GM12878 (cell line): Measurements from ENCODE around the gene FAM193A. TPM values are rescaled to one million over a fixed set of nuclear protein-coding genes. Genes with fewer than 3 reads are reported as not detected.

Experiments used
- EED ChIP-seq: sonication (generic); IDR thresholded peaks from 2 replicates; pipeline ENCODE4 v1.6.1; 2016; ENCODE audit warnings: antibody characterized with exemption, low read depth
- EGR1 ChIP-seq, 2 experiments: IDR thresholded peaks; 1 replicate in 1 of 2; 2 replicates in 1 of 2; pipeline ENCODE4 v1.6.1; 2011 to 2012; ENCODE audit warnings: low read depth in 2 of 2, low read length in 2 of 2, borderline replicate concordance in 1 of 2, mild to moderate bottlenecking in 1 of 2, moderate library complexity in 1 of 2
- EP300 ChIP-seq, 2 experiments: fragments of 150-350 bp in 1 of 2; IDR thresholded peaks; 2 replicates each; pipeline ENCODE4 v1.6.1; 2011 to 2012; ENCODE audit warnings: low read depth in 2 of 2, low read length in 2 of 2, borderline replicate concordance in 1 of 2, improper control_type of control experiment in 1 of 2, inconsistent platforms in 1 of 2; ENCODE audit not compliant: control insufficient read depth in 1 of 2
- ESRRA ChIP-seq: IDR thresholded peaks from 2 replicates; pipeline ENCODE4 v1.6.1; 2012; ENCODE audit warnings: mild to moderate bottlenecking, low read length, improper control_type of control experiment
- HCFC1 ChIP-seq: fragments of 150-350 bp; IDR thresholded peaks from 2 replicates; pipeline ENCODE4 v1.6.1; 2014; ENCODE audit warnings: low read length
- HDGF ChIP-seq: fragments of 450-650 bp; IDR thresholded peaks from 2 replicates; pipeline ENCODE4 v1.6.1; 2016; ENCODE audit warnings: antibody characterized with exemption
- IRF4 ChIP-seq: IDR thresholded peaks from 2 replicates; pipeline ENCODE4 v1.6.1; 2011; ENCODE audit warnings: low read depth, low read length
- KAT2A ChIP-seq: conservative IDR thresholded peaks from 2 replicates; pipeline ENCODE4 v1.6.1; 2011; ENCODE audit warnings: low read depth, low read length; ENCODE audit not compliant: control insufficient read depth
- MYB ChIP-seq: fragments of 150-350 bp; IDR thresholded peaks from 2 replicates; pipeline ENCODE4 v1.6.1; 2014; ENCODE audit warnings: mild to moderate bottlenecking, low read depth, low read length, borderline replicate concordance
- NRF1 ChIP-seq: conservative IDR thresholded peaks from 2 replicates; pipeline ENCODE4 v1.6.1; 2011; ENCODE audit warnings: mild to moderate bottlenecking, low read depth, low read length, improper control_type of control experiment
- PAX5 ChIP-seq: IDR thresholded peaks from 2 replicates; pipeline ENCODE4 v1.6.1; 2011; ENCODE audit warnings: low read depth, low read length, borderline replicate concordance
- RCOR1 ChIP-seq: conservative IDR thresholded peaks from 2 replicates; pipeline ENCODE4 v1.6.1; 2012; ENCODE audit warnings: low read depth, low read length, improper control_type of control experiment
- SIN3A ChIP-seq: IDR thresholded peaks from 2 replicates; pipeline ENCODE4 v1.6.1; 2012; ENCODE audit warnings: low read depth, low read length, improper control_type of control experiment
- SMAD1 ChIP-seq: fragments of 450-650 bp; IDR thresholded peaks from 2 replicates; pipeline ENCODE4 v1.6.1; 2018; ENCODE audit warnings: mild to moderate bottlenecking, low read depth; ENCODE audit not compliant: partially characterized antibody
- SMAD5 ChIP-seq: IDR thresholded peaks from 2 replicates; pipeline ENCODE4 v1.6.1; 2016; ENCODE audit warnings: antibody characterized with exemption, low read depth
- SRF ChIP-seq, 2 experiments: IDR thresholded peaks; 2 replicates each; pipeline ENCODE4 v1.6.1; 2011; ENCODE audit warnings: low read depth in 2 of 2, low read length in 2 of 2, mild to moderate bottlenecking in 1 of 2, moderate library complexity in 1 of 2
- SUPT20H ChIP-seq: IDR thresholded peaks from 2 replicates; pipeline ENCODE4 v1.6.1; 2011; ENCODE audit warnings: low read depth, mild to moderate bottlenecking, low read length, moderate library complexity, borderline replicate concordance; ENCODE audit not compliant: control insufficient read depth
- TBL1XR1 ChIP-seq: IDR thresholded peaks from 2 replicates; pipeline ENCODE4 v1.6.1; 2012; ENCODE audit warnings: low read depth, low read length, improper control_type of control experiment
- WRNIP1 ChIP-seq: IDR thresholded peaks from 2 replicates; pipeline ENCODE4 v1.6.1; 2011; ENCODE audit warnings: low read depth, low read length, improper control_type of control experiment, borderline replicate concordance
- polyA plus RNA-seq, 11 experiments: library from polyadenylated mRNA; depleted of rRNA in 4 of 11; unstranded in 6 of 11; stranded (reverse) in 5 of 11; fragments of >200 nt; fragmentation: Nextera tagmentation in 4 of 11; fragmentation: Illumina TruSeq in 1 of 11; extraction: Ambion mirVana in 4 of 11; extraction: Trizol in 1 of 11; gene quantifications; 1 replicate in 1 of 11; 2 replicates in 10 of 11; pipeline versions ENCODE4 v1.2.1 to v1.2.3, GENCODE V29; 2011 to 2016; ENCODE audit warnings: inconsistent platforms in 2 of 11, missing spikeins in 2 of 11, low read depth in 1 of 11
- total RNA-seq, 4 experiments: library from RNA; depleted of rRNA in 3 of 4; stranded (reverse); fragments of >200 nt in 3 of 4; fragmentation: Illumina TruSeq in 1 of 4; extraction: Trizol in 1 of 4; gene quantifications; 2 replicates each; pipeline versions ENCODE4 v1.2.1 to v1.2.3, GENCODE V29; 2013 to 2021
- TF ChIP-seq, protein P1 (sequence below): fragments of 450-650 bp; IDR thresholded peaks from 2 replicates; pipeline ENCODE4 v1.6.1; 2017; ENCODE audit warnings: mild to moderate bottlenecking, low read depth, inconsistent platforms; ENCODE audit not compliant: poor library complexity, severe bottlenecking
- TF ChIP-seq, protein P2 (sequence below): IDR thresholded peaks from 2 replicates; pipeline ENCODE4 v1.6.1; 2012; ENCODE audit warnings: low read depth, low read length, improper control_type of control experiment
- TF ChIP-seq, protein P3 (sequence below): fragments of 450-650 bp; IDR thresholded peaks from 2 replicates; pipeline ENCODE4 v1.6.1; 2017; ENCODE audit warnings: low read depth, mild to moderate bottlenecking, moderate library complexity
- TF ChIP-seq, protein P4 (sequence below): IDR thresholded peaks from 2 replicates; pipeline ENCODE4 v1.6.1; 2012; ENCODE audit warnings: low read length, inconsistent platforms
- TF ChIP-seq, protein P5 (sequence below): fragments of 450-650 bp; IDR thresholded peaks from 2 replicates; pipeline ENCODE4 v1.6.1; 2017; ENCODE audit warnings: borderline replicate concordance

The FAM193A gene
- total and polyA plus RNA-seq, 10 of the 15 experiments (the other 5 are each of a cell fraction or from before 2014, with no cell fraction given): 0.52 to 23.3 (median 7.4) TPM

DNA sequence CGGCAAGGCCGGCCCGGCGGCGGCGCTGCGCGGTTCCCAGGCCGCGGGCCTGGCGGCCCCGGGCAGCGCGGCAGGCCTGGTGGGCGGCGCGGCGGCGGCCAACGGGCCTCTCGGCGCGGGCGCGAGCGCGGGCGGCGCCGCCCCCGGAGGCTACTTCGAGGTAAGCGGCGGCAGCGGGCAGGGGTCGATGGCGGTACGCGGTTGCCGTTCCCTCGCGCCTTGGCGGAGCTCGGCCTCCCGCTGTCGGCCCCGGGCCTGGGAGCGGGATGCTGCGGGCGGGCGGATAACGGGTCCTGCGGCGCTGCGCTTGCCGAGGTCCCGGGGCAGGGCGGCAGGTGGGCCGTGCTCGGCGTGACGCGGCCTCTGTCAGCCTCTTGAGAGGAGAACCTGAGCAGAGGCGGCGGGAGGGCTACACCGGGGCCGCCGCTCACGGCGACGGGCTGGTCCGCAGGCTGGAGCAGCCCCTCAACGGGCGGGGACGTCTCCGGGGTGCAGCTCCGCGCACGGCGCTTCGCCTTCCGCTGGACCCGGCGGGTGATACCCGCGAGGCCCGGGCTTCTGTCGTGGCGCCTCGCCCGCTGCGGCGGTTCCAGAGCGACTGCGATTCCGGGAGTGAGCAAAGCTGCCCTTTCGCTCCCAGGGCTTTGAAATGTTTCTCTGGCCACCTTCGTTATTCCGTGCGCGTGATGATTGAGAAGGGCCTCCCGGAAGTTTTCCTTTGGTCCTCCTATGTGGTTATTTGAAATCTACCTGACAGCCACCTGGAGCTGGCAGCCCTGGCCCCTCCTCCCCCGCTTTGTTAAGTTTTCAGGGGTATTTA, 774 bp downstream of the FAM193A start (continued):
- no peak for TF ChIP-seq EP300 (IDR thresholded peaks at IDR 0.05; ENCODE audit: borderline replicate concordance in 1 of 2, control insufficient read depth in 1 of 2, low read depth in 2 of 2, low read length in 2 of 2)
- no peak for TF ChIP-seq ESRRA
- TF ChIP-seq, protein P1, sequence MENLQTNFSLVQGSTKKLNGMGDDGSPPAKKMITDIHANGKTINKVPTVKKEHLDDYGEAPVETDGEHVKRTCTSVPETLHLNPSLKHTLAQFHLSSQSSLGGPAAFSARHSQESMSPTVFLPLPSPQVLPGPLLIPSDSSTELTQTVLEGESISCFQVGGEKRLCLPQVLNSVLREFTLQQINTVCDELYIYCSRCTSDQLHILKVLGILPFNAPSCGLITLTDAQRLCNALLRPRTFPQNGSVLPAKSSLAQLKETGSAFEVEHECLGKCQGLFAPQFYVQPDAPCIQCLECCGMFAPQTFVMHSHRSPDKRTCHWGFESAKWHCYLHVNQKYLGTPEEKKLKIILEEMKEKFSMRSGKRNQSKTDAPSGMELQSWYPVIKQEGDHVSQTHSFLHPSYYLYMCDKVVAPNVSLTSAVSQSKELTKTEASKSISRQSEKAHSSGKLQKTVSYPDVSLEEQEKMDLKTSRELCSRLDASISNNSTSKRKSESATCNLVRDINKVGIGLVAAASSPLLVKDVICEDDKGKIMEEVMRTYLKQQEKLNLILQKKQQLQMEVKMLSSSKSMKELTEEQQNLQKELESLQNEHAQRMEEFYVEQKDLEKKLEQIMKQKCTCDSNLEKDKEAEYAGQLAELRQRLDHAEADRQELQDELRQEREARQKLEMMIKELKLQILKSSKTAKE: no peak
- TF ChIP-seq, protein P2, sequence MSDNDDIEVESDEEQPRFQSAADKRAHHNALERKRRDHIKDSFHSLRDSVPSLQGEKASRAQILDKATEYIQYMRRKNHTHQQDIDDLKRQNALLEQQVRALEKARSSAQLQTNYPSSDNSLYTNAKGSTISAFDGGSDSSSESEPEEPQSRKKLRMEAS: no peak
- TF ChIP-seq EED: no peak
- TF ChIP-seq IRF4: no peak
- TF ChIP-seq SUPT20H: no peak
- TF ChIP-seq EGR1 (IDR thresholded peaks at IDR 0.05; ENCODE audit: borderline replicate concordance in 1 of 2, low read depth in 2 of 2, low read length in 2 of 2): 0 out of 3 replicates have a peak, but pooled peaks of 1 of the 2 experiments have one; percentile 59
- TF ChIP-seq HDGF: no peak
- no peak for TF ChIP-seq NRF1
- TF ChIP-seq SMAD1: no peak
- TF ChIP-seq, protein P3, sequence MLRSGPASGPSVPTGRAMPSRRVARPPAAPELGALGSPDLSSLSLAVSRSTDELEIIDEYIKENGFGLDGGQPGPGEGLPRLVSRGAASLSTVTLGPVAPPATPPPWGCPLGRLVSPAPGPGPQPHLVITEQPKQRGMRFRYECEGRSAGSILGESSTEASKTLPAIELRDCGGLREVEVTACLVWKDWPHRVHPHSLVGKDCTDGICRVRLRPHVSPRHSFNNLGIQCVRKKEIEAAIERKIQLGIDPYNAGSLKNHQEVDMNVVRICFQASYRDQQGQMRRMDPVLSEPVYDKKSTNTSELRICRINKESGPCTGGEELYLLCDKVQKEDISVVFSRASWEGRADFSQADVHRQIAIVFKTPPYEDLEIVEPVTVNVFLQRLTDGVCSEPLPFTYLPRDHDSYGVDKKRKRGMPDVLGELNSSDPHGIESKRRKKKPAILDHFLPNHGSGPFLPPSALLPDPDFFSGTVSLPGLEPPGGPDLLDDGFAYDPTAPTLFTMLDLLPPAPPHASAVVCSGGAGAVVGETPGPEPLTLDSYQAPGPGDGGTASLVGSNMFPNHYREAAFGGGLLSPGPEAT: no peak
- TF ChIP-seq, protein P4, sequence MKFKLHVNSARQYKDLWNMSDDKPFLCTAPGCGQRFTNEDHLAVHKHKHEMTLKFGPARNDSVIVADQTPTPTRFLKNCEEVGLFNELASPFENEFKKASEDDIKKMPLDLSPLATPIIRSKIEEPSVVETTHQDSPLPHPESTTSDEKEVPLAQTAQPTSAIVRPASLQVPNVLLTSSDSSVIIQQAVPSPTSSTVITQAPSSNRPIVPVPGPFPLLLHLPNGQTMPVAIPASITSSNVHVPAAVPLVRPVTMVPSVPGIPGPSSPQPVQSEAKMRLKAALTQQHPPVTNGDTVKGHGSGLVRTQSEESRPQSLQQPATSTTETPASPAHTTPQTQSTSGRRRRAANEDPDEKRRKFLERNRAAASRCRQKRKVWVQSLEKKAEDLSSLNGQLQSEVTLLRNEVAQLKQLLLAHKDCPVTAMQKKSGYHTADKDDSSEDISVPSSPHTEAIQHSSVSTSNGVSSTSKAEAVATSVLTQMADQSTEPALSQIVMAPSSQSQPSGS: no peak
- no peak for TF ChIP-seq WRNIP1
- no peak for TF ChIP-seq RCOR1
- no peak for TF ChIP-seq SIN3A
- no peak for TF ChIP-seq SMAD5
- no peak for TF ChIP-seq HCFC1
- TF ChIP-seq TBL1XR1: no peak
- no peak for TF ChIP-seq KAT2A
- TF ChIP-seq, protein P5, sequence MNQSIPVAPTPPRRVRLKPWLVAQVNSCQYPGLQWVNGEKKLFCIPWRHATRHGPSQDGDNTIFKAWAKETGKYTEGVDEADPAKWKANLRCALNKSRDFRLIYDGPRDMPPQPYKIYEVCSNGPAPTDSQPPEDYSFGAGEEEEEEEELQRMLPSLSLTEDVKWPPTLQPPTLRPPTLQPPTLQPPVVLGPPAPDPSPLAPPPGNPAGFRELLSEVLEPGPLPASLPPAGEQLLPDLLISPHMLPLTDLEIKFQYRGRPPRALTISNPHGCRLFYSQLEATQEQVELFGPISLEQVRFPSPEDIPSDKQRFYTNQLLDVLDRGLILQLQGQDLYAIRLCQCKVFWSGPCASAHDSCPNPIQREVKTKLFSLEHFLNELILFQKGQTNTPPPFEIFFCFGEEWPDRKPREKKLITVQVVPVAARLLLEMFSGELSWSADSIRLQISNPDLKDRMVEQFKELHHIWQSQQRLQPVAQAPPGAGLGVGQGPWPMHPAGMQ: no peak
- no peak for TF ChIP-seq SRF (IDR thresholded peaks at IDR 0.05; ENCODE audit: low read depth in 2 of 2, low read length in 2 of 2)
- TF ChIP-seq MYB: no peak
- TF ChIP-seq PAX5: no peak
